ENCODE measurements around the gene RAB3IL1. TPM values are rescaled to one million over a fixed set of nuclear protein-coding genes. Genes with fewer than 3 reads are reported as not detected.

RAB3IL1 gene
- total and polyA plus RNA-seq, 9 of the 15 experiments (the other 6 are each of a cell fraction or from before 2014, with no cell fraction given) = 0.15 to 42.6 (median 15.5) TPM

DNA sequence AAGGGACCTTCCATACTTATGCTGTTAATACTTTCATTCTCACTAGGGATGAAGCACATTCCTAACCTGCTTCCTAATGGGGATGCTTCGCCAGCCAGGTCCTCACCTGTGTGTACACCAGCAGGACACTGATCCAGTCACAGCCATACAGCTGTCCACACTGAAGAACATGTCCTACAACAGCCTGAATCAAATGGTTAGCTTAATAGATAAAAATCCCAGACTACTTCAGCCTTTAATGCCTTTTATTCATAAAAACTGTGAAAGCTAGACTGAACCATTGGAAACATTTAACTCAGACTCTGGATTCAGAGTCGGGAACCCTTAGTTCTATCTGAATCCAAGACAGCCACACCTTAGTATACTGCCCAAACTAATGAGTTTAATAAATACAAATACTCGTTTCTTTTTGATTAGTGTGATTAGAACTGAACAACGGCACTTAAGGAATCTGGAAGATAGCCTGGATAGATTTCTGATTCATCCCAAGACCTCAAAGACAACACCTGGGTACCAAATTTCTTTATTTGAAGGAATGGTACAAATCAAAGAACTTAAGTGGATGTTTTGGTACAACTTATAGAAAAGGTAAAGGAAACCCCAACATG lies 46.8 kb upstream of the RAB3IL1 start (continued):
- TF ChIP-seq GATA2 (CRISPR knock-in tag; IDR thresholded peaks at IDR 0.05) (no peak), EHMT2 (IDR thresholded peaks at IDR 0.05) (no peak), MBD1 (CRISPR knock-in tag; IDR thresholded peaks at IDR 0.05) (no peak), KLF10 (CRISPR knock-in tag; IDR thresholded peaks at IDR 0.05) (peak; percentile 78; the same call in 1 of the 2 replicates), DMBX1 (CRISPR knock-in tag; IDR thresholded peaks at IDR 0.05; ENCODE audit: borderline replicate concordance) (no peak; the same call in 1 of the 2 replicates), HLTF (IDR thresholded peaks at IDR 0.05) (no peak), NR2F6 (CRISPR knock-in tag; IDR thresholded peaks at IDR 0.05) (peak; percentile 91), POLR2H (tag; IDR thresholded peaks at IDR 0.05; ENCODE audit: low read depth) (peak; percentile 74), IRF1 (CRISPR knock-in tag; IDR thresholded peaks at IDR 0.05; ENCODE audit: borderline replicate concordance) (peak; percentile 40; the same call in 1 of the 2 replicates), ZBTB7A (IDR thresholded peaks at IDR 0.05; ENCODE audit: borderline replicate concordance, control insufficient read depth, low read depth, low read length) (no peak), LCOR (CRISPR knock-in tag; IDR thresholded peaks at IDR 0.05) (no peak; the same call in 1 of the 2 replicates), ZFP36 (IDR thresholded peaks at IDR 0.05; ENCODE audit: low read depth, low read length, partially characterized antibody) (no peak), NFE2 (IDR thresholded peaks at IDR 0.05; ENCODE audit: low read depth) (no peak)
- TF ChIP-seq, protein P1, sequence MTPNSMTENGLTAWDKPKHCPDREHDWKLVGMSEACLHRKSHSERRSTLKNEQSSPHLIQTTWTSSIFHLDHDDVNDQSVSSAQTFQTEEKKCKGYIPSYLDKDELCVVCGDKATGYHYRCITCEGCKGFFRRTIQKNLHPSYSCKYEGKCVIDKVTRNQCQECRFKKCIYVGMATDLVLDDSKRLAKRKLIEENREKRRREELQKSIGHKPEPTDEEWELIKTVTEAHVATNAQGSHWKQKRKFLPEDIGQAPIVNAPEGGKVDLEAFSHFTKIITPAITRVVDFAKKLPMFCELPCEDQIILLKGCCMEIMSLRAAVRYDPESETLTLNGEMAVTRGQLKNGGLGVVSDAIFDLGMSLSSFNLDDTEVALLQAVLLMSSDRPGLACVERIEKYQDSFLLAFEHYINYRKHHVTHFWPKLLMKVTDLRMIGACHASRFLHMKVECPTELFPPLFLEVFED (CRISPR knock-in tag; conservative IDR thresholded peaks at IDR 0.05) = no peak; the same call in 1 of the 2 replicates
- TF ChIP-seq, protein P2, sequence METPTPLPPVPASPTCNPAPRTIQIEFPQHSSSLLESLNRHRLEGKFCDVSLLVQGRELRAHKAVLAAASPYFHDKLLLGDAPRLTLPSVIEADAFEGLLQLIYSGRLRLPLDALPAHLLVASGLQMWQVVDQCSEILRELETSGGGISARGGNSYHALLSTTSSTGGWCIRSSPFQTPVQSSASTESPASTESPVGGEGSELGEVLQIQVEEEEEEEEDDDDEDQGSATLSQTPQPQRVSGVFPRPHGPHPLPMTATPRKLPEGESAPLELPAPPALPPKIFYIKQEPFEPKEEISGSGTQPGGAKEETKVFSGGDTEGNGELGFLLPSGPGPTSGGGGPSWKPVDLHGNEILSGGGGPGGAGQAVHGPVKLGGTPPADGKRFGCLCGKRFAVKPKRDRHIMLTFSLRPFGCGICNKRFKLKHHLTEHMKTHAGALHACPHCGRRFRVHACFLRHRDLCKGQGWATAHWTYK (CRISPR knock-in tag; IDR thresholded peaks at IDR 0.05) = 0 out of 2 replicates have a peak, but pooled peaks have one; percentile 26
- TF ChIP-seq, protein P3, sequence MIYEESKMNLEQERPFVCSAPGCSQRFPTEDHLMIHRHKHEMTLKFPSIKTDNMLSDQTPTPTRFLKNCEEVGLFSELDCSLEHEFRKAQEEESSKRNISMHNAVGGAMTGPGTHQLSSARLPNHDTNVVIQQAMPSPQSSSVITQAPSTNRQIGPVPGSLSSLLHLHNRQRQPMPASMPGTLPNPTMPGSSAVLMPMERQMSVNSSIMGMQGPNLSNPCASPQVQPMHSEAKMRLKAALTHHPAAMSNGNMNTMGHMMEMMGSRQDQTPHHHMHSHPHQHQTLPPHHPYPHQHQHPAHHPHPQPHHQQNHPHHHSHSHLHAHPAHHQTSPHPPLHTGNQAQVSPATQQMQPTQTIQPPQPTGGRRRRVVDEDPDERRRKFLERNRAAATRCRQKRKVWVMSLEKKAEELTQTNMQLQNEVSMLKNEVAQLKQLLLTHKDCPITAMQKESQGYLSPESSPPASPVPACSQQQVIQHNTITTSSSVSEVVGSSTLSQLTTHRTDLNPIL (CRISPR knock-in tag; IDR thresholded peaks at IDR 0.05) = peak; percentile 85
- TF ChIP-seq, protein P4, sequence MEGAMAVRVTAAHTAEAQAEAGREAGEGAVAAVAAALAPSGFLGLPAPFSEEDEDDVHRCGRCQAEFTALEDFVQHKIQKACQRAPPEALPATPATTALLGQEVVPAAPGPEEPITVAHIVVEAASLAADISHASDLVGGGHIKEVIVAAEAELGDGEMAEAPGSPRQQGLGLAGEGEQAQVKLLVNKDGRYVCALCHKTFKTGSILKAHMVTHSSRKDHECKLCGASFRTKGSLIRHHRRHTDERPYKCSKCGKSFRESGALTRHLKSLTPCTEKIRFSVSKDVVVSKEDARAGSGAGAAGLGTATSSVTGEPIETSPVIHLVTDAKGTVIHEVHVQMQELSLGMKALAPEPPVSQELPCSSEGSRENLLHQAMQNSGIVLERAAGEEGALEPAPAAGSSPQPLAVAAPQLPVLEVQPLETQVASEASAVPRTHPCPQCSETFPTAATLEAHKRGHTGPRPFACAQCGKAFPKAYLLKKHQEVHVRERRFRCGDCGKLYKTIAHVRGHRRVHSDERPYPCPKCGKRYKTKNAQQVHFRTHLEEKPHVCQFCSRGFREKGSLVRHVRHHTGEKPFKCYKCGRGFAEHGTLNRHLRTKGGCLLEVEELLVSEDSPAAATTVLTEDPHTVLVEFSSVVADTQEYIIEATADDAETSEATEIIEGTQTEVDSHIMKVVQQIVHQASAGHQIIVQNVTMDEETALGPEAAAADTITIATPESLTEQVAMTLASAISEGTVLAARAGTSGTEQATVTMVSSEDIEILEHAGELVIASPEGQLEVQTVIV (CRISPR knock-in tag; IDR thresholded peaks at IDR 0.05; ENCODE audit: borderline replicate concordance) = peak; percentile 65; the same call in 1 of the 2 replicates
- TF ChIP-seq, protein P5, sequence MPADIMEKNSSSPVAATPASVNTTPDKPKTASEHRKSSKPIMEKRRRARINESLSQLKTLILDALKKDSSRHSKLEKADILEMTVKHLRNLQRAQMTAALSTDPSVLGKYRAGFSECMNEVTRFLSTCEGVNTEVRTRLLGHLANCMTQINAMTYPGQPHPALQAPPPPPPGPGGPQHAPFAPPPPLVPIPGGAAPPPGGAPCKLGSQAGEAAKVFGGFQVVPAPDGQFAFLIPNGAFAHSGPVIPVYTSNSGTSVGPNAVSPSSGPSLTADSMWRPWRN (IDR thresholded peaks at IDR 0.05; ENCODE audit: low read depth) = no peak

Measured in K562 (cell line).